Glutamatergic neuron (in vitro differentiated cells): ENCODE results near the gene CDRT4. TPM values are rescaled to one million over a fixed set of nuclear protein-coding genes. Genes with fewer than 3 reads are reported as not detected.
"Not testable (repeated sequence)": the region's sequence is repeated elsewhere in the genome, so short reads cannot be mapped to it uniquely, and the experiment has no call there.

Source experiments
- DNase-seq: peaks from one replicate; pipeline ENCODE4 v3.0.0; 2022
- H3K27ac Mint-ChIP-seq: one replicate; pipeline ENCODE4 v1.8.0; 2020; ENCODE audit warnings: mild to moderate bottlenecking, mixed read lengths, inconsistent platforms; ENCODE audit not compliant: unreplicated experiment
- H3K27me3 Mint-ChIP-seq: one replicate; pipeline ENCODE4 v1.8.0; 2020; ENCODE audit warnings: mild to moderate bottlenecking, moderate library complexity, mixed read lengths, inconsistent platforms; ENCODE audit not compliant: unreplicated experiment
- H3K36me3 Mint-ChIP-seq: one replicate; pipeline ENCODE4 v1.8.0; 2020; ENCODE audit warnings: mild to moderate bottlenecking, mixed read lengths, inconsistent platforms; ENCODE audit not compliant: unreplicated experiment
- H3K4me1 Mint-ChIP-seq: one replicate; pipeline ENCODE4 v1.8.0; 2020; ENCODE audit warnings: mild to moderate bottlenecking, low read depth, mixed read lengths, inconsistent platforms; ENCODE audit not compliant: unreplicated experiment
- H3K4me3 Mint-ChIP-seq: one replicate; pipeline ENCODE4 v1.8.0; 2020; ENCODE audit warnings: mild to moderate bottlenecking, mixed read lengths, inconsistent platforms; ENCODE audit not compliant: unreplicated experiment
- H3K9me3 Mint-ChIP-seq: one replicate; pipeline ENCODE4 v1.8.0; 2020; ENCODE audit warnings: mild to moderate bottlenecking, moderate library complexity, mixed read lengths, inconsistent platforms; ENCODE audit not compliant: unreplicated experiment
- total RNA-seq: library from RNA; stranded (reverse); fragmentation: NEBNext Ultra II Directional; extraction: Animal tissue kit (Norgen Biotek cat#: 25700); gene quantifications from one replicate; pipeline ENCODE4 v1.2.1, GENCODE V29; 2021; ENCODE audit not compliant: unreplicated experiment
- TF ChIP-seq, protein P1 (sequence below): fragments of 200-600 bp; sonication (generic); IDR thresholded peaks from one replicate; pipeline ENCODE4 v1.5.0; 2021; ENCODE audit not compliant: partially characterized antibody, unreplicated experiment

The CDRT4 gene
- total RNA-seq, 1 donor from 2014 or later = 13.1 TPM

GRCh38 chr17:15507896-15508295 is 40.5 kb upstream of the CDRT4 start:
- Mint-ChIP-seq H3K27ac (no peak overlapping the region), H3K4me3 (no peak overlapping the region), H3K27me3 (peaks cover under 1% of the 10 kb centered on the region), H3K36me3 (no peaks in the 10 kb centered on the region), H3K9me3 (peaks cover 3% of the 10 kb centered on the region), H3K4me1 (no peaks in the 10 kb centered on the region)
- TF ChIP-seq, protein P1, sequence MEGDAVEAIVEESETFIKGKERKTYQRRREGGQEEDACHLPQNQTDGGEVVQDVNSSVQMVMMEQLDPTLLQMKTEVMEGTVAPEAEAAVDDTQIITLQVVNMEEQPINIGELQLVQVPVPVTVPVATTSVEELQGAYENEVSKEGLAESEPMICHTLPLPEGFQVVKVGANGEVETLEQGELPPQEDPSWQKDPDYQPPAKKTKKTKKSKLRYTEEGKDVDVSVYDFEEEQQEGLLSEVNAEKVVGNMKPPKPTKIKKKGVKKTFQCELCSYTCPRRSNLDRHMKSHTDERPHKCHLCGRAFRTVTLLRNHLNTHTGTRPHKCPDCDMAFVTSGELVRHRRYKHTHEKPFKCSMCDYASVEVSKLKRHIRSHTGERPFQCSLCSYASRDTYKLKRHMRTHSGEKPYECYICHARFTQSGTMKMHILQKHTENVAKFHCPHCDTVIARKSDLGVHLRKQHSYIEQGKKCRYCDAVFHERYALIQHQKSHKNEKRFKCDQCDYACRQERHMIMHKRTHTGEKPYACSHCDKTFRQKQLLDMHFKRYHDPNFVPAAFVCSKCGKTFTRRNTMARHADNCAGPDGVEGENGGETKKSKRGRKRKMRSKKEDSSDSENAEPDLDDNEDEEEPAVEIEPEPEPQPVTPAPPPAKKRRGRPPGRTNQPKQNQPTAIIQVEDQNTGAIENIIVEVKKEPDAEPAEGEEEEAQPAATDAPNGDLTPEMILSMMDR = no peak
- no peak for DNase-seq

DNA sequence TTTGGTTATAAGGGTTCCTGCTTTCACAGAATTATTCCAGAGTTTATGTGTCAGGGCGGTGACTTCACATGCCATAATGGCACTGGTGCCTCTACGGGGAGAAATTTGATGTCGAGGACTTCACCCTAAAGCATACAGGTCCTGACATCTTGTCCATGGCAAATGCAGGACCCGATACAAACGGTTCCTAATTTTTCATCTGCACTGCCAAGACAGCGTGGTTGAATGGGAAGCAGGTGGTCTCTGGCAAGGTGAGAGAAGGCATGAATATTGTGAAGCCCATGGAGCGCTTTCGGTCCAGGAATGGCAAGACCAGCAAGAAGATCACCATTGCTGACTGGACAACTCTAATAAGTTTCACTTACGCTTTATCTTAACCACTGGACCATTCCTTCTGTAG is 39.6 kb upstream of the CDRT4 start:
- Mint-ChIP-seq H3K4me1 (peaks cover 3% of the 10 kb centered on the region), H3K27ac (no peak overlapping the region), H3K36me3 (no peaks in the 10 kb centered on the region), H3K4me3 (no peak overlapping the region), H3K9me3 (peaks cover 3% of the 10 kb centered on the region), H3K27me3 (peaks cover 1% of the 10 kb centered on the region)
- no peak for DNase-seq
- TF ChIP-seq, protein P1 = no peak

GRCh38 chr17:15505708-15506107 is 38.3 kb upstream of the CDRT4 start:
- H3K36me3 Mint-ChIP-seq, H3K27me3 Mint-ChIP-seq, DNase-seq, H3K27ac Mint-ChIP-seq, H3K4me3 Mint-ChIP-seq, H3K4me1 Mint-ChIP-seq, H3K9me3 Mint-ChIP-seq: not testable (repeated sequence)

- peaks cover 3% of the 10 kb centered on the region for H3K27me3 Mint-ChIP-seq
- H3K27ac Mint-ChIP-seq = no peak overlapping the region
- DNase-seq = no peak
- TF ChIP-seq, protein P1 = no peak
- H3K36me3 Mint-ChIP-seq = no peaks in the 10 kb centered on the region
- no peak overlapping the region for H3K4me3 Mint-ChIP-seq
- H3K4me1 Mint-ChIP-seq = peaks cover 3% of the 10 kb centered on the region
- no peaks in the 10 kb centered on the region for H3K9me3 Mint-ChIP-seq
These were observed 36.3 kb upstream of the CDRT4 start for GRCh38 chr17:15503731-15504130.

DNA sequence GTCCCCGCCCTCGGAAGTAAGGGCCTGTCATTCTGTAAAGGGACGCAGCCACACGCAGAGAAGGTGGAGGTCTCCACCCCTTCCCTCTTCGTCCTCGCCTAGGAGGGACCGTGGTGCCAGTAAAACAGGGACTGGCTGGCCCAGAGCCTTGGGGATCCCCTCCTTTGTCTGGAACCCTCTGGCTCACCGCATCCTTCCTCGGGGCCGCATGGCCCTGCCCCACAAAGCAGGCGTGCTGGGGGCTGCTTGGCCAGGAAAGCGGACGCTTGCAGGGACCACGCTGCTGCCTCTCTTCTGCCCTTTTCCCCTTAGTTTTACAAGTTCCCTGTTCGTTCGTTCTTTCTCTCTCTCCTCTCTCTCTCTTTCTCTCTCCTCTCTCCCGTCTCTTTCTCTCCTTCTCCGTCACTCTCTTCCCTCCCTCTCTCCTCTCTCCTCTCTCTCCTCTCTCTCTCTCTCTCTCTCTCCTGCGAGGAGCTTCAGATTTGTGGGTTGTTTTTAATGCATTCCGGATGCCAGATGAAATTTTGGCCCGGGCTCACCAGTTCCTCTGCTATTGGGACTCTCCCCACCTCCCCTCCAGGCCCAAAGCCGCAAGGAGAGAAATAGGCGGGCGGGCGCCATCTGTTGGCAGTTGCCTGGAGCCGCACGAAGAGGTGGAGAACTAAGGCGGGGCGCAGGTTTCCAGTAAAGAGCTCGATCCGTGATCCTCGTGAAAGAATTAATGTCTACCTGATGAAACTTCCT is 35.1 kb upstream of the CDRT4 start:
- H3K36me3 Mint-ChIP-seq = no peaks in the 10 kb centered on the region
- H3K9me3 Mint-ChIP-seq = no peaks in the 10 kb centered on the region
- TF ChIP-seq, protein P1 = peak; percentile 62
- no peak overlapping the region for H3K27ac Mint-ChIP-seq
- H3K4me1 Mint-ChIP-seq = peaks cover 3% of the 10 kb centered on the region
- H3K27me3 Mint-ChIP-seq = peaks cover 3% of the 10 kb centered on the region
- H3K4me3 Mint-ChIP-seq = no peak overlapping the region
- peak; percentile 87 for DNase-seq
